IMR-90 (cell line): Measurements from ENCODE around the gene NOX3. TPM values are rescaled to one million over a fixed set of nuclear protein-coding genes. Genes with fewer than 3 reads are reported as not detected.
A peak's percentile ranks its signal among the peaks of the same experiment; 100 is the strongest.

Experiments used
- ATAC-seq: fragments of 200-7000 bp; cut with Tn5 transposase; 2 replicates; pipeline ENCODE4 v1.9.1; 2020; ENCODE audit warnings: low read depth, mild to moderate bottlenecking, moderate library complexity
- BruUV-seq: library from RNA; stranded (reverse); fragments of 400-500 nt; replicated peaks from 2 replicates; lab custom pipeline; 2021; lab: Mats Ljungman, UMichigan
- CTCF ChIA-PET: fragments of 300-600 bp; formaldehyde crosslinking; extraction: SDS; loops from one replicate; lab custom pipeline; 2021; ENCODE audit warnings: antibody characterized with exemption; lab: Yijun Ruan, JAX
- POLR2A ChIA-PET: fragments of 300-600 bp; sonication (Branson Sonifier 250); formaldehyde crosslinking; loops from one replicate; lab custom pipeline; 2022; ENCODE audit warnings: antibody characterized with exemption; ENCODE audit not compliant: unreplicated experiment; lab: Charles Lee
- DNase-seq: peaks from one replicate; pipeline ENCODE4 v3.0.0; 2013
- H2AFZ ChIP-seq: replicated peaks from 2 replicates; pipeline ENCODE3; 2013; ENCODE audit warnings: low read length, mild to moderate bottlenecking; ENCODE audit not compliant: poor library complexity
- H2AK5ac ChIP-seq: 2 replicates; pipeline ENCODE4 v1.6.1; 2013; ENCODE audit warnings: low read depth, low read length, inconsistent platforms
- H2AK9ac ChIP-seq: replicated peaks from 2 replicates; pipeline ENCODE3; 2013; ENCODE audit warnings: mild to moderate bottlenecking, low read depth, low read length, moderate library complexity; ENCODE audit not compliant: poor library complexity
- H2BK120ac ChIP-seq: 2 replicates; pipeline ENCODE4 v1.6.1; 2013; ENCODE audit warnings: low read depth, low read length, inconsistent platforms
- H2BK15ac ChIP-seq: 3 replicates; pipeline ENCODE4 v1.6.1; 2013; ENCODE audit warnings: low read depth, low read length, inconsistent platforms
- H2BK20ac ChIP-seq: 2 replicates; pipeline ENCODE4 v1.6.1; 2013; ENCODE audit warnings: low read depth, mild to moderate bottlenecking, inconsistent platforms, low read length, moderate library complexity
- H2BK5ac ChIP-seq: 2 replicates; pipeline ENCODE4 v1.6.1; 2013; ENCODE audit warnings: mild to moderate bottlenecking, low read depth, low read length, inconsistent platforms; ENCODE audit not compliant: poor library complexity, severe bottlenecking
- H3K14ac ChIP-seq: replicated peaks from 2 replicates; pipeline ENCODE4 v1.6.1; 2013; ENCODE audit warnings: low read depth, low read length, inconsistent platforms
- H3K18ac ChIP-seq: 2 replicates; pipeline ENCODE4 v1.6.1; 2013; ENCODE audit warnings: low read depth, low read length, control low read depth
- H3K23ac ChIP-seq: 2 replicates; pipeline ENCODE4 v1.6.1; 2013; ENCODE audit warnings: low read depth, low read length, inconsistent platforms
- H3K27ac ChIP-seq: 2 replicates; pipeline ENCODE4 v1.5.1; 2013; ENCODE audit warnings: mild to moderate bottlenecking, control low read depth, low read length; ENCODE audit not compliant: insufficient read depth
- H3K27me3 ChIP-seq: 2 replicates; pipeline ENCODE4 v1.6.1; 2013; ENCODE audit warnings: low read length; ENCODE audit not compliant: control insufficient read depth, insufficient read depth
- H3K36me3 ChIP-seq: 2 replicates; pipeline ENCODE4 v1.6.1; 2013; ENCODE audit warnings: low read length, mixed read lengths; ENCODE audit not compliant: control insufficient read depth, insufficient read depth
- H3K4ac ChIP-seq: 2 replicates; pipeline ENCODE4 v1.6.1; 2013; ENCODE audit warnings: low read depth, low read length, inconsistent platforms
- H3K4me1 ChIP-seq: 2 replicates; pipeline ENCODE4 v1.6.1; 2013; ENCODE audit warnings: low read length, mixed read lengths; ENCODE audit not compliant: control insufficient read depth, insufficient read depth
- H3K4me2 ChIP-seq: 2 replicates; pipeline ENCODE4 v1.6.1; 2013; ENCODE audit warnings: low read depth, mild to moderate bottlenecking, control low read depth, low read length, moderate library complexity
- H3K4me3 ChIP-seq: 2 replicates; pipeline ENCODE4 v1.5.1; 2013; ENCODE audit warnings: low read depth, mild to moderate bottlenecking, control low read depth, low read length, moderate library complexity; ENCODE audit not compliant: insufficient read depth
- H3K56ac ChIP-seq: 2 replicates; pipeline ENCODE4 v1.6.1; 2013; ENCODE audit warnings: low read length, inconsistent platforms; ENCODE audit not compliant: insufficient read depth; ENCODE audit errors: extremely low read depth
- H3K79me1 ChIP-seq, 2 experiments: 2 replicates each; pipeline ENCODE4 v1.6.1; 2013; ENCODE audit warnings: low read length in 2 of 2, inconsistent platforms in 1 of 2, low read depth in 1 of 2
- H3K9ac ChIP-seq: 2 replicates; pipeline ENCODE4 v1.6.1; 2013; ENCODE audit warnings: low read depth, low read length, control low read depth
- H3K9me1 ChIP-seq: 2 replicates; pipeline ENCODE4 v1.6.1; 2013; ENCODE audit warnings: low read length, inconsistent platforms; ENCODE audit not compliant: insufficient read depth
- H3K9me3 ChIP-seq: 2 replicates; pipeline ENCODE4 v1.6.1; 2013; ENCODE audit warnings: low read length; ENCODE audit not compliant: control insufficient read depth, insufficient read depth
- H4K20me1 ChIP-seq: 2 replicates; pipeline ENCODE4 v1.6.1; 2013; ENCODE audit warnings: low read length, inconsistent platforms; ENCODE audit not compliant: insufficient read depth
- H4K5ac ChIP-seq: 2 replicates; pipeline ENCODE4 v1.6.1; 2013; ENCODE audit warnings: mild to moderate bottlenecking, low read depth, low read length, control low read depth
- H4K8ac ChIP-seq, 2 experiments: 2 replicates each; pipeline ENCODE4 v1.6.1; 2013; ENCODE audit warnings: low read depth in 2 of 2, low read length in 2 of 2, control low read depth in 1 of 2, inconsistent platforms in 1 of 2
- H4K91ac ChIP-seq: 2 replicates; pipeline ENCODE4 v1.6.1; 2013; ENCODE audit warnings: low read depth, low read length, inconsistent platforms; ENCODE audit not compliant: insufficient read depth
- BHLHE40 ChIP-seq: fragments of 150-350 bp; IDR thresholded peaks from 2 replicates; pipeline ENCODE4 v1.6.1; 2016; ENCODE audit warnings: mild to moderate bottlenecking, low read depth, low read length
- CEBPB ChIP-seq: IDR thresholded peaks from 2 replicates; pipeline ENCODE4 v1.6.1; 2012; ENCODE audit warnings: low read depth, low read length, improper control_type of control experiment
- CHD1 ChIP-seq: IDR thresholded peaks from 2 replicates; pipeline ENCODE4 v1.6.1; 2012; ENCODE audit warnings: low read depth, low read length, improper control_type of control experiment
- ELK1 ChIP-seq: fragments of 150-350 bp; IDR thresholded peaks from 2 replicates; pipeline ENCODE4 v1.6.1; 2016; ENCODE audit warnings: low read depth, mild to moderate bottlenecking, low read length, moderate library complexity, borderline replicate concordance
- FOS ChIP-seq: fragments of 150-350 bp; IDR thresholded peaks from 2 replicates; pipeline ENCODE4 v1.6.1; 2016; ENCODE audit warnings: low read depth, low read length
- MAFK ChIP-seq: IDR thresholded peaks from 2 replicates; pipeline ENCODE4 v1.6.1; 2012; ENCODE audit warnings: low read depth, low read length, improper control_type of control experiment
- MAZ ChIP-seq: IDR thresholded peaks from 2 replicates; pipeline ENCODE4 v1.6.1; 2012; ENCODE audit warnings: low read depth, mild to moderate bottlenecking, low read length, improper control_type of control experiment, moderate library complexity, borderline replicate concordance
- MXI1 ChIP-seq: IDR thresholded peaks from 2 replicates; pipeline ENCODE4 v1.6.1; 2012; ENCODE audit warnings: low read depth, mild to moderate bottlenecking, low read length, moderate library complexity, borderline replicate concordance
- NFE2L2 ChIP-seq: fragments of 150-350 bp; IDR thresholded peaks from 2 replicates; pipeline ENCODE4 v1.6.1; 2016; ENCODE audit warnings: low read depth, mild to moderate bottlenecking, low read length
- POLR2A ChIP-seq: IDR thresholded peaks from 2 replicates; pipeline ENCODE4 v1.6.1; 2012; ENCODE audit warnings: mild to moderate bottlenecking, low read depth, low read length
- RAD21 ChIP-seq: IDR thresholded peaks from 2 replicates; pipeline ENCODE4 v1.6.1; 2012; ENCODE audit warnings: low read length, improper control_type of control experiment
- RCOR1 ChIP-seq: IDR thresholded peaks from 2 replicates; pipeline ENCODE4 v1.6.1; 2012; ENCODE audit warnings: mild to moderate bottlenecking, low read length, improper control_type of control experiment; ENCODE audit not compliant: insufficient replicate concordance
- RFX5 ChIP-seq: IDR thresholded peaks from 2 replicates; pipeline ENCODE4 v1.8.0; 2012; ENCODE audit warnings: low read depth, mild to moderate bottlenecking, low read length, moderate library complexity
- SMC3 ChIP-seq: fragments of 150-350 bp; IDR thresholded peaks from 2 replicates; pipeline ENCODE4 v1.6.1; 2016; ENCODE audit warnings: low read depth, mild to moderate bottlenecking, antibody characterized with exemption, low read length, moderate library complexity
- USF2 ChIP-seq: fragments of 150-350 bp; IDR thresholded peaks from 2 replicates; pipeline ENCODE4 v1.6.1; 2017; ENCODE audit warnings: mild to moderate bottlenecking, antibody characterized with exemption, low read length, low read depth
- WGBS, 2 experiments: methylation state at CpG; one replicate each; pipeline versions ENCODE4 v1.1.5 to v1.1.7; 2013; ENCODE audit warnings: missing lambda C conversion rate in 2 of 2; ENCODE audit not compliant: insufficient read length in 1 of 2; ENCODE audit errors: extremely low coverage in 2 of 2; 5-methylcytosine and 5-hydroxymethylcytosine counted together
- dilution Hi-C: fragments of 300-500 bp; cut with HindIII; formaldehyde crosslinking; loops from one replicate; pipeline ENCODE4 v1.14.3; 2018; ENCODE audit warnings: low sequenced_read_pairs; ENCODE audit not compliant: unreplicated experiment
- in situ Hi-C: fragments of 300-500 bp; cut with MboI; formaldehyde crosslinking; loops from 3 replicates; pipeline ENCODE4 v1.14.3; 2019; ENCODE audit warnings: low sequenced_read_pairs, inconsistent platforms, mixed read lengths
- intact Hi-C: fragments of 100-400 bp; cut with micrococcal nuclease; formaldehyde crosslinking; loops from 2 replicates; pipeline ENCODE4 v1.10.0; 2022
- polyA plus RNA-seq, 3 experiments: library from polyadenylated mRNA; depleted of rRNA; stranded (reverse); fragments of >200 nt; gene quantifications; 2 replicates each; pipeline ENCODE4 v1.2.3, GENCODE V29; 2012; ENCODE audit warnings: low replicate concordance in 1 of 3
- total RNA-seq: library from RNA; depleted of rRNA; stranded (reverse); fragments of >200 nt; gene quantifications from 2 replicates; pipeline ENCODE4 v1.2.3, GENCODE V29; 2012
- TF ChIP-seq, protein P1 (sequence below): conservative IDR thresholded peaks from 2 replicates; pipeline ENCODE4 v1.5.1; 2012; ENCODE audit warnings: mild to moderate bottlenecking, low read depth, low read length, improper control_type of control experiment

The NOX3 gene
- total and polyA plus RNA-seq, 2 of the 4 experiments (the other 2 are of a cell fraction): not detected

GRCh38 chr6:155417454-155417853, 38.2 kb downstream of the NOX3 start:
- H2BK15ac ChIP-seq: peak overlapping the region; percentile 30; the same call in 1 of the 3 replicates
- H4K8ac ChIP-seq: peak overlapping the region; percentile 17 to 24; a peak in 2 of 4 replicates
- POLR2A ChIA-PET: no interaction called here
- H3K4ac ChIP-seq: no peak overlapping the region
- peak overlapping the region; percentile 27 for H3K4me2 ChIP-seq
- H4K5ac ChIP-seq: no peak overlapping the region
- CTCF ChIA-PET: interaction anchor here (1.1 to 1.8 kb wide), 2 partner anchors 24 to 78 kb away, joined by 3 to 8 read pairs; no protein-coding TSS in a partner anchor
- H3K14ac ChIP-seq: no peak overlapping the region
- no CpG with 5 or more reads among the region's 3 CpGs for WGBS, 2 experiments
- H3K9me3 ChIP-seq: no peaks in the 10 kb centered on the region
- TF ChIP-seq CEBPB (no peak), NFE2L2 (no peak), BHLHE40 (no peak), RAD21 (no peak), USF2 (no peak), SMC3 (no peak), CHD1 (no peak), MAFK (no peak), FOS (no peak), POLR2A (no peak), MAZ (no peak), RFX5 (no peak), ELK1 (no peak), MXI1 (no peak), RCOR1 (no peak)
- TF ChIP-seq, protein P1, sequence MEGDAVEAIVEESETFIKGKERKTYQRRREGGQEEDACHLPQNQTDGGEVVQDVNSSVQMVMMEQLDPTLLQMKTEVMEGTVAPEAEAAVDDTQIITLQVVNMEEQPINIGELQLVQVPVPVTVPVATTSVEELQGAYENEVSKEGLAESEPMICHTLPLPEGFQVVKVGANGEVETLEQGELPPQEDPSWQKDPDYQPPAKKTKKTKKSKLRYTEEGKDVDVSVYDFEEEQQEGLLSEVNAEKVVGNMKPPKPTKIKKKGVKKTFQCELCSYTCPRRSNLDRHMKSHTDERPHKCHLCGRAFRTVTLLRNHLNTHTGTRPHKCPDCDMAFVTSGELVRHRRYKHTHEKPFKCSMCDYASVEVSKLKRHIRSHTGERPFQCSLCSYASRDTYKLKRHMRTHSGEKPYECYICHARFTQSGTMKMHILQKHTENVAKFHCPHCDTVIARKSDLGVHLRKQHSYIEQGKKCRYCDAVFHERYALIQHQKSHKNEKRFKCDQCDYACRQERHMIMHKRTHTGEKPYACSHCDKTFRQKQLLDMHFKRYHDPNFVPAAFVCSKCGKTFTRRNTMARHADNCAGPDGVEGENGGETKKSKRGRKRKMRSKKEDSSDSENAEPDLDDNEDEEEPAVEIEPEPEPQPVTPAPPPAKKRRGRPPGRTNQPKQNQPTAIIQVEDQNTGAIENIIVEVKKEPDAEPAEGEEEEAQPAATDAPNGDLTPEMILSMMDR: no peak
- peak; percentile 16 for DNase-seq
- H2BK20ac ChIP-seq: no peak overlapping the region
- intact Hi-C loops: no loop called here
- H3K27ac ChIP-seq: peak overlapping the region; percentile 3; the same call in 1 of the 2 replicates
- peak; percentile 59 for ATAC-seq
- no peaks in the 10 kb centered on the region for H3K79me1 ChIP-seq
- dilution Hi-C loops: no loop called here
- H4K20me1 ChIP-seq: no peaks in the 10 kb centered on the region
- no peak overlapping the region for H2AK9ac ChIP-seq
- no peak overlapping the region for H2BK5ac ChIP-seq
- H3K9ac ChIP-seq: no peak overlapping the region
- H3K23ac ChIP-seq: no peak overlapping the region
- no peak overlapping the region for H3K56ac ChIP-seq
- peaks cover 3% of the 10 kb centered on the region for H3K4me1 ChIP-seq
- H3K36me3 ChIP-seq: no peaks in the 10 kb centered on the region
- H2AK5ac ChIP-seq: no peak overlapping the region
- H3K9me1 ChIP-seq: peaks cover 4% of the 10 kb centered on the region; the same call in 1 of the 2 replicates
- H3K4me3 ChIP-seq: no peak overlapping the region
- H2AFZ ChIP-seq: peak overlapping the region; percentile 59
- H3K18ac ChIP-seq: no peak overlapping the region
- no TSS peak for BruUV-seq
- in situ Hi-C loops: no loop called here
- no peak overlapping the region for H2BK120ac ChIP-seq
- H4K91ac ChIP-seq: no peak overlapping the region
- H3K27me3 ChIP-seq: no peaks in the 10 kb centered on the region
